HG02623 (cell line): ENCODE results near the gene TBC1D7.

ENCODE experiments used
- ATAC-seq: cut with Tn5 transposase; IDR thresholded peaks from one replicate; pipeline ENCODE4 v1.9.1; 2021; ENCODE audit warnings: moderate library complexity; ENCODE audit not compliant: unreplicated experiment

Gene TBC1D7

DNA sequence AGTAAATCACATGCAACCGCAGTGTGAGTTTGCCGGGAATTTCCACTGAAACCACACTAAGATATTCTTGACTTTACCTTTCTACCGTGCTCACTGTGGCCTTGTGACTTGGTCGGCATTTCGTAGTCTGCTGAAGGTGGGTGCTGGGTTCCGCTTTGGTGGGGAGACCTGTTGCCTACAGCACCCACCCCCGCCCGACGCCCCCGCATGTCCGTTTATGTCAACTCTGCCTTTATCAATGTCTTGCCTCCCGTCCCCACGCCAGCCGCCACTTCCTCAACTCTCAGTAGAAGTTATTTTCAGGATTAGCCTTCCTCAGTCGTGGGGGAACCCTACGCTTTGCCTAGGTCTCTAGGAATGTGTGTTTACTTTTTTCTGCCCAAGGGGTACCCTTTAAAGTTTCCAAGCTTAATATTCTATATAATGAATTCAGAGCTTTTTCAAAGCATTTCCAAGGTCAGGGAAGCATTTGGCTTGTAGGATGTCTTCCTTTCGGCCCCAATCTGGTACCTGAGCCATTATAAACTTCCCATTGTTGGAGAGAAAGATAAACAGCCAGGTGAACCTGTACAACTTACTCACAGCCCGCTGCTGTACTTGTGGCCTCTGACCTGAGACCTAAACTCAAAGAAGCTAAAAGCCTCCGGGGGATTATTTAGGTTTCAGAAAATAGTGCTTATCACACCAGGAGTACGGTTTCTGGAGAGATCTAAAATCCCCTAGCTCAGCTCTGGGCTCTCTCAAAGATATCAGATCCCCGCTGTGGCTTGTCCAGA lies 54.2 kb downstream of the TBC1D7 start:
- ATAC-seq = peak; percentile 44

DNA sequence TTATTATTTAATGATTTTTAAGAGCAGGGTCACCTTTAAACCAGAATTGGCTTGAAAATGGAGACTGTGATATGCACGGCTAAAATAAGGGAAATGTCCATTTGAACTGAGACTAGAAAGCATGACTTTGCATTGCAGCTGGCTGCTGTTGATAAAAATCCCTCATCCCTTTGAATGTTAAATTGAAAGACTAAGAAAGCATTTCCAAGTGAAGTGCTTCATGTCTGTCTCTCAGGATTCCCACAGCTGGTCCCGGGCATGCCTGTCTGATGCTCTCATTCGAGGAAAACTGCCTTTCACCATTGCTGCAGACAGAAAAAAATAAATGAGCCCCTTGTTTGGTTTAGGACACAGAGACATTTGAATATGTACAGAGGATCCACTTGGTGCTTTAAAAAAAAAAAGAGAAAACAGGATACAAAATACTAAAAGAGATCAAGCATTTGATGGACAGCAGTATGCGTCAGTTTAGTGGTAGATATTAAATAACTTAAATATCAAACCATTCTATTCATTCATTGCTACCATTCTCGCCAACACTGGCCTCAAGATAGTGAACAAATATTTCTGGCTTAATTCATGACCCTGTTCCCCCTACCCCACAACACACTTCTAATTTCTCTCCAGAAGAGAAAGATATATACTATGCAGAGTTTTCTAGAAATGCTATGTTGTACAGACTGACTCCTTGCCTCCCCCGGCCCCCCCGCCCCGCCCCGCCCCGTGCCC lies 55.0 kb downstream of the TBC1D7 start:
- ATAC-seq = no peak

DNA sequence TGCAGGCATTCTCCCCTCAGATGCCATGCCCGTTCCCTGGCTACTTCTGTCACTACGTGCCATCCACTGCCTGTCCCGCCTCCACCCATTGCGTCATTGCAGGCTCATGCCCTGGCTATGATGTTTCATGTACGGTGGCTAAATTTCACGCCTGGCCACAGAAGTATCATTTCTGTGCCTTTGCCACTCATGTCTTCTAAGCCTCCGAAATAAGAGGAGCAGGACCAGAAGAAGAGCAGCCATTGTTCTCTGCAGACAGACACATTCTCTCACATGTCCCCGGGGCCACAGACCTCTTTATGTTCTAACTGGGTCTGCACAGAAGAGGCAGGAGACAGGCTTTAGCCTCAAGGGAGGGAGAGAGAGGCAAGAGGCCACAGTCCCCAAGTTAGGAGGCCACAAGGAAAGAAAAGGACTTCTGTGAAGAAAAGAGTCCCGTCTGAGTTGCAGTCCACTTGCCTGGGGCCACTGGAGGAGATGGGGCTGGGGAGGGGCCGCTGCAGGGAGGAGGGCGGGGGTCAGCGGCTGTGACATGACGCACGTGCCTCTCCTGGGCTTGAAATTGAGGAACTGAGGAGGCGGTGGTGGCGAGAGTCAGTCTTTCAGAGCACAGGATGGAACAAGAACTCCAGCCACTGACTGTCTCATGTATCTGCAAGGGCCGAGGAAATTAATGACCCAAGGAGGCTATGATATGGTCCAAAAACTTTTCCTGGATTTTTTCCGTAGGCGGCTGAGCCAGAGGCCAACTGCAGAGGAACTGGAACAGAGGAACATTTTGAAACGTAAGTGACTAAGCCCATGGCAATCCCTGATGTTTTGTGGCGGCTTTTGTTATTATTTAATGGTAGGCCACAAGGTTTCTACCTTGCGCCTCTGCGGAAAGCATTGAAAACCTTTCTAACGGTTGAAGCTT lies 55.9 kb downstream of the TBC1D7 start:
- no peak for ATAC-seq

DNA sequence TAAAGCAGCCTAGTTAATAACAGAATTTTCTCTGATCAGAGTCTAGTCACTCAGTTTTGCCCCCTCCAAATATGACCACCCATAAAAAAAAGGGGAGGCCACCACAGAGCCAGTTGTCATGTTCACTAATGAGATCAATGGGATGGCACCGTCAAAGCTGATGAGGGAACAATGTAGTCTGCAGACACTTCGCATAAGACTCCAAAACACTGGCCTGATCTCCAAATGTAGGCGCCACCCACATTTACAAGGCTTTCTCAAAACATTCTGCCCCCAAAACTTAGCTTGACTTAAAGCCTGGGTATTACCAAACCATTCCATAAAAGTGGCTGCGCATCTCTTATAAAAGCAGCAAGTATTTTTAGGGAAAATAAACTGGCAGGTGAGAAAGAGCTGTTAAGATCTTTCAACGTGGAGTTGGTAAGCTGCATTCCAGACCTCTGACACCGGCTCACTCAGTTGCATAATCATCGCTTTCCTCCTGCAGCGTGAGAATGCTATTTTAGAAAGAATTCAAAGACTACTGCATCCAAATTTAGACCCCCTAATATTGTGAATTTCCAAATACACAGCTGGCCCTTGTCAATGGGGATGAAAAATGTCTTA lies 59.3 kb downstream of the TBC1D7 start:
- ATAC-seq = no peak

DNA sequence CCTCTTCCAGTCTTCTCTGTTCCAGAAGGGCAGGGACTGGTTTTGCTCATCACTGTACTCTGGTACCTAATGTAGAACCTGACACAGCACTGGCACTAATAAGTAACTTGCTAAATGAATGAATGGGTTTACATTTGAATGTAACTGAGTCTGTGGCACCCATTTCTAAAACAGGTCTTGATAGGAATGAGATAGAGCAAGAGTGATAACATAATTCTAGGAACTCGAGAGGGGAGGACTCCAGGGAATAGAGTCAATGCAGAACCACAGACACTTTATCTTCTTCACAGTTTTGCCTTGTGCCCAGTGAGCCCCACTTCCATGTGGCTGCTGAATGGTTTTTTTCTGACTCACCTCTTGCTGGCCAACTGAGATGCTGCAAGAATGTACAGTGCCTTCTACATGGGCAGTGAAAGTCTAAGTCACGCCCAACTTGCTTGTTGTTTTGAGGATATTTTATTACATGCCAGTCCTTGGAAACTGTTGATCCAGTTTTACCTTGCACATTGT lies 61.1 kb downstream of the TBC1D7 start:
- ATAC-seq = no peak

DNA sequence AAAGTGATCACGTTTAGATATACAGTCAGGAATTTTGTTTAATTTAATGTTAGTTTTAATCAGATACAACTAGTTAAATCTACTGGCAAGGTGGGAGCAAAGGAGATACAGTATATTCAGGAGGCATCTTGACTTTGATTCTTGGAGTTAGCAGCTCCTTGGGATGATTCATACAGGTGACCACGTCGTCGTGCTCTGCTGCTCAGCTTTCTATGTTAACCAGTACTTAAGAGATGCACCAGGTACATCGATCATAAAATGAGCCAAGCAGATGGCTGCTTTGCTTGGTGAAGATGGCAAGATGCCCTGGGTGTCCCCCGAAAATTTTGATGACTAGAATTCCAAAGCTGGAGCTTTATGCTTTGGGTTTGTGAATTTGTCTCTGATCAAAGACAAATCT lies 64.7 kb downstream of the TBC1D7 start:
- no peak for ATAC-seq

DNA sequence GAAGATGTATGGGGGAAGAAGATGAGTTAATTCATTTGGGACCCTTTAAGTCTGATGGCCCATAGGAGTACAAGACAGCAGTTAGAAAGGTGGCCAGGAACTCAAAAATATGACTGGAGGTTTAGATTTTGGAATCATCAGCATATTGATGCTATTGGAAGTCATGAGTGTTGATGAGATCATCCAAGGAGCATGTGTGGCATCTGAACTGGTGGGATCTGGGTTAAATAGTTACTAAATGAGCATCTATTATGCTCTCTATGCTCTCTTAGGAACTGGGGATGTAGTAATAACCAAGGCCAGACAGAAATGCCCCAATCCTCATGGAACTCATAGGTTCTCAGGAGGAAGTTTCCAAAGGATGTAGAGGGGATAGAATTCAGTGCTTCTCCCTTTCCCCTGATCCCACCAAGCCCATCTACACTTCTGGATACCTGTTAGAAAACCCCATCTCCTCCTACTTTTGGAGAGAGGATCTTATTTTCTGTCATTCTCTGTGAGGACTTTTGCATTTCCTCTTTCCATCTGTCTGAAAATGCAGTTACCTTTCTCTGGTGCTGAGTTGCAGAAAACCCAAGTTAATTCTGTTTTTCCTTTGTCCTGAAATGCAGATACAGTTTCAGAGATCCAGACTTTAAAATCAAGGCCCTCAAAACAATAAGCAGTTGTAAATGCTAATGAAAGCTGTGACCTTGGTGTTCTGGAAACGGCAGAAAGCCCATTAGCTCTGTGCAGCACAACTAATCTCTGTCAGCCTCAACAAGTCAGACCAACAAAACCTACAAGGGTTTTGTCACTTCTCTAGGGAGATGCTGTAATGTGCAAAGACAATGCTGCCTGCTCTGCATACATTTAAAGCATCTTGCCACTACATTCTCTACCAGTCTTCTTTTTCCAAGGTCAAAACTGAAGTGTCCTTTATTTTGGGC lies 65.8 kb downstream of the TBC1D7 start:
- no peak for ATAC-seq

DNA sequence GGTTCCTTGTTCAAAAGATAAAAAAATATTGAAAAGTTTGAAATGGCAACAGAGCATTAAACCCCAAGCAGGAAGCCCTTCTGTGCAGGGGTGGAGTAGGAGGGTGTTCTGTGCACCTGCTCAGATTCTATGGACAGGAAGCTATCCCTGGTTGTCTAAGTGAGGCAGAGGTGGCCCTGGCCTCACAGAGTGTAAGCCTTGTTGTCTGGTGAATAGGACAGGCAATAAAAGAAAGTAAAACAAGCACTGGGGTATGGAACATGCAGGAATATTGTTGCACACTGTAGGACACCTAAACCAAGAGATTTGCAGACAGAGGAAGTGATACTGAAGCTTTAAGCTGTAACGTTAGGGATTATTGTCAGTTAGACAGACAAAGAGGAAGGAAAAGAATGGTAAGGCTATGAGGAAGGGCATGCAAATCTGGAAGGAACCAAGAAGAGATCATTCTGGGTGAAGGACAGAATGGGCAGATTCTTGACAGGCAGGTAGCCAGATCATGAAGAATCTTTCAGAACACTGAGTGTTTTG lies 66.8 kb downstream of the TBC1D7 start:
- ATAC-seq = peak; percentile 51

DNA sequence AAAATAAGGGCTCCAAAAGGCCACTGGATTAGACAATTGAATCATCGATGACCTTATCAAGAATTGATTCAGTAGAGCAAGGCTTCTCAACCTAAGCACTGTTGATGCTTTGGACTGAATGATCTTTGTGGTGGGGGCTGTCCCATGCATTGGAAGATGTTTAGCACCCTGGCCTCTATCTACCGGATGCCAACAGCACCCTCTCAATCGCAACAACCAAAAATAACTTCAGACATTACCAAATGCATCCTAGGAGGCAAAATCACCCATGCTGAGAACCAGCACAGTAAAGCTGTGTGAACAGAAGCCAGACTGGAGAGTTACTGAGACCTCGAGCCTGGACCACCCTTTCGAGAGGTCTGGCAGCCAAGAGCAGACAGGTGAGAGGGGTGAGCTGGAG lies 67.5 kb downstream of the TBC1D7 start:
- ATAC-seq = no peak

DNA sequence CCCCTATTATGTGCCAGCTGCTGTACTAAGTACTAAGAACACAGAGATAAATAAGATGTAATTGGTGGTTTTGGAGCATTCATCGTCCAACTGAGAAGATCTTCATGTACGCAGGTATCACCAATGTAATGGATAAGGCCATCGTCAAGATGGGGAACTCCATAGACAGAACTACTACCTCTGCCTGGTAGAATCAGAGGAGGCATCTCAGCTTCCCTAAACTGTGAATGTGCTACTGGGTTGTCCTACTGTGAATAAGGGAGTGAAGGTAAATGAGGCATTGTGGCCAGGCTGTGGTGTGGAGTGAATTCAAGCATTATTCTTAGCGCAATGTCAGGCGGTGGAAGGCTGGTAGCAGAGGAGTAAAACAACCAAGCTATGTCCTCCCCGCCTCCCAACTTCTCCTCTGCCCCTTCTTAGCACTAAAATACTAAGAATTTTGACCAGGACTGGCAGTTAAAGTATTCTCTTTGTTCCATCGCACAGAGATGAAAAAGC lies 68.2 kb downstream of the TBC1D7 start:
- no peak for ATAC-seq

DNA sequence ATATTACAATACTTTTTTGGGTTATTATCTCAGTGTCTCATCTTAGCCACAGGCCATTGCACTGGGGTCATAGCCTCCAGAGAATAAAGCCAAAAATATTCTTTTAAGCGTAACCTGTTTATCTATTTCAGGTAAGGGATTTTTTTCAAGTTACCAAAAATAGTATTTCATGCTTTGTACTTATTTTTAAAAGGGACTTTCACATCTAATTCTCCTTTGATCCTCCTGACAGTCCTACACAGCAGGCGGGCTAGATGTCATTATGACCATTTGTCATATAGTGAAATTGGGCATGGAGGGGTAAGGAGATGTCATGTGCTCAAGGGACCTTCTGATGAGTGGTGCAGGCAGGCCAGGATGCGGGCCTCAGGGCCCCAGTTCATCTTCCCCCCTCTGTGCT lies 68.9 kb downstream of the TBC1D7 start:
- ATAC-seq = no peak

DNA sequence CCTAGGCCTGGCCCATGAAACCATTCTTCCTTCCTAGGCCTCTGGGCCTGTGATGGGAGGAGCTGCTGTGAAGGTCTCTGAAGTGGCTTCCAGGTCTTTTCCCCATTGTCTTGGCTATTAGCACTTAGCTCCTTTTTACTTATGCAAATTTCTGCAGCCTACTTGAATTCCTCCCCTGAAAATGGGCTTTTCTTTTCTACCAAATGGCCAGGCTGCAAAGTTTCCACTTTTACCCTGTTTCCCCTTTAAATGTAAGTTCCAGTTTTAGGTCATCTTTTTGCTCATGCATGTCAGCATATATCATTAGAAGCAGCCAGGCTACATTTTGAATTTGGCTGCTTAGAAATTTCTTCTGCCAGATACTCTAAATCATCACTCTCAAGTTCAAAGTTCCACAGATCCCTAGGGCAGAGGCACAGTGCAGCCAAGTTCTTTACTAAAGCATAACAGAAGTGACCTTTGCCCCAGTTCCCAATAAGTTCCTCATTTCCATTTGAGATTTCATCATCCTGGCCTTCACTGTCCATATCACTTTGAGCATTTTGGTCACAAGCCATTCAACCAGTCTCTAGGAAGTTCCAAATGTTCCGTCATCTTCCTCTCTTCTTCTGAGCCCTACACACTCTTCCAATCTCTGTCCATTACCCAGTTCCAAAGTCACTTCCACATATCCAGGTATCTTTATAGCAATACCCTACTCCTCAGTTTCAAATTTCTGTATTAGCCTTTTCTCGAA lies 71.9 kb downstream of the TBC1D7 start:
- no peak for ATAC-seq
